Mucosa of descending colon (tissue), 3 donors: ENCODE measurements around the gene DPH1. TPM values are rescaled to one million over a fixed set of nuclear protein-coding genes. Genes with fewer than 3 reads are reported as not detected.

Experiments used
- ATAC-seq: fragments of 200-7000 bp; cut with Tn5 transposase; one replicate; pipeline ENCODE4 v1.9.1; 2020; ENCODE audit warnings: mild to moderate bottlenecking, moderate library complexity
- DNase-seq, 3 donors: peaks; one replicate each; pipeline ENCODE4 v3.0.0-alpha.2; 2020
- H3K36me3 ChIP-seq: fragments of 200-600 bp; one replicate; pipeline ENCODE4 v1.8.0; 2021; ENCODE audit warnings: low read depth, mild to moderate bottlenecking
- H3K4me1 ChIP-seq: fragments of 200-600 bp; one replicate; pipeline ENCODE4 v1.8.0; 2021; ENCODE audit warnings: low read depth, mild to moderate bottlenecking
- H3K4me3 ChIP-seq: fragments of 200-600 bp; one replicate; pipeline ENCODE4 v1.8.0; 2021; ENCODE audit warnings: mild to moderate bottlenecking
- H3K9me3 ChIP-seq: fragments of 200-600 bp; one replicate; pipeline ENCODE4 v1.8.0; 2021; ENCODE audit warnings: mild to moderate bottlenecking
- CTCF ChIP-seq: fragments of 200-600 bp; IDR thresholded peaks from one replicate; pipeline ENCODE4 v1.8.0; 2022; ENCODE audit warnings: antibody characterized with exemption, mild to moderate bottlenecking
- intact Hi-C, 2 donors: fragments of 100-400 bp; cut with DNase I in 1 of 2; cut with micrococcal nuclease in 1 of 2; formaldehyde crosslinking; loops; one replicate each; pipeline versions ENCODE4 v1.11.0 to v1.11.1; 2022; cut with DNase I, micrococcal nuclease
- total RNA-seq, 3 donors: library from RNA; stranded (reverse); fragmentation: NEBNext Ultra II Directional in 2 of 3; extraction: Animal tissue kit (Norgen Biotek cat#: 25700) in 2 of 3; gene quantifications; one replicate each; pipeline versions ENCODE4 v1.2.1 to v1.2.4, GENCODE V29; 2021 to 2023
- donor health status: DM: no; HTN: no; CAD: no; lungs with moderate emphysema.
- donor health status: DM: no; HTN: no; CAD: no.
- donor health status: DM: no; HTN: yes; CAD: no.

DPH1 gene
- total RNA-seq, 3 donors from 2014 or later: 33.1 to 43.7 (median 42.2) TPM

- no peak for TF ChIP-seq CTCF
- Histone ChIP-seq H3K4me1 (peaks cover 5% of the 10 kb centered on the region), H3K36me3 (no peaks in the 10 kb centered on the region), H3K4me3 (no peak overlapping the region), H3K9me3 (no peaks in the 10 kb centered on the region)
- DNase-seq: no peak
- intact Hi-C loops: no loop called here
- ATAC-seq: no peak
These were observed 45.0 kb downstream of the DPH1 start for GRCh38 chr17:2074919-2075318.

- ATAC-seq (peak; percentile 29), DNase-seq (peak in 1 of 3 donors; percentile 40)
- no peak for TF ChIP-seq CTCF
- Histone ChIP-seq H3K4me3 (no peak overlapping the region), H3K4me1 (peaks cover 5% of the 10 kb centered on the region), H3K9me3 (no peaks in the 10 kb centered on the region), H3K36me3 (no peaks in the 10 kb centered on the region)
- intact Hi-C loops: no loop called here
These were observed 45.6 kb downstream of the DPH1 start for GRCh38 chr17:2075336-2076086.

GRCh38 chr17:2076087-2076984, 46.4 kb downstream of the DPH1 start:
- intact Hi-C loops: no loop called here
- no peak for ATAC-seq
- Histone ChIP-seq H3K4me3 (no peak overlapping the region), H3K9me3 (no peaks in the 10 kb centered on the region), H3K4me1 (peaks cover 5% of the 10 kb centered on the region), H3K36me3 (no peaks in the 10 kb centered on the region)
- TF ChIP-seq CTCF: no peak
- no peak for DNase-seq

- no peaks in the 10 kb centered on the region for H3K36me3 ChIP-seq
- intact Hi-C loops: no loop called here
- H3K4me3 ChIP-seq: no peak overlapping the region
- no peak for DNase-seq
- ATAC-seq: no peak
- TF ChIP-seq CTCF: no peak
- H3K4me1 ChIP-seq: peaks cover 8% of the 10 kb centered on the region
- no peaks in the 10 kb centered on the region for H3K9me3 ChIP-seq
These were observed 47.1 kb downstream of the DPH1 start for GRCh38 chr17:2077040-2077439.

- ATAC-seq: no peak
- peak in 1 of 3 donors; percentile 39 for DNase-seq
- H3K4me1 ChIP-seq: peaks cover 40% of the 10 kb centered on the region
- no peak overlapping the region for H3K4me3 ChIP-seq
- H3K9me3 ChIP-seq: no peaks in the 10 kb centered on the region
- no peaks in the 10 kb centered on the region for H3K36me3 ChIP-seq
- no peak for TF ChIP-seq CTCF
- intact Hi-C loops: no loop called here
These were observed 51.6 kb downstream of the DPH1 start for GRCh38 chr17:2081564-2081963.
